Measurements from ENCODE around the gene ANKRD33.
A peak's percentile ranks its signal among the peaks of the same experiment; 100 is the strongest.

Gene ANKRD33

DNA sequence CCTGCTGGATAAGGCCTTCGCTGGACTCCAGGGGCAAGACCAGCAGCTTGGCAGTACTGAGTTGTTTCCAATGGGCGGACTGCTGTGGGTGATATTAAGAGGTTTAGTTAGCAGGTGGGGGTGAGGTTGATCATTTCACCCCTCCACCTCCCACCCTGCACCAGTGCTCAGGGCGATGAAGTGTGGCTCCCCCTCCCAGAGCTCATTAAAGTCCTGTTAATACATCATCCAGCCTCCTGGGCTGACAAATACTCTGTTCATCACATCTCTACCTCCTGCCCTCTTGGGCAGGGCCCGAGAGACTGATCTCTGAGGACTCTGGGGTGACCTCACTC lies 37.0 kb upstream of the ANKRD33 start:
- Mint-ChIP-seq H3K9me3 (no peaks in the 10 kb centered on the region), H3K27ac (no peak overlapping the region), H3K27me3 (peaks cover 57% of the 10 kb centered on the region), H3K4me3 (no peak overlapping the region), H3K4me1 (peaks cover 28% of the 10 kb centered on the region), H3K36me3 (no peaks in the 10 kb centered on the region)
- no peak for ATAC-seq

DNA sequence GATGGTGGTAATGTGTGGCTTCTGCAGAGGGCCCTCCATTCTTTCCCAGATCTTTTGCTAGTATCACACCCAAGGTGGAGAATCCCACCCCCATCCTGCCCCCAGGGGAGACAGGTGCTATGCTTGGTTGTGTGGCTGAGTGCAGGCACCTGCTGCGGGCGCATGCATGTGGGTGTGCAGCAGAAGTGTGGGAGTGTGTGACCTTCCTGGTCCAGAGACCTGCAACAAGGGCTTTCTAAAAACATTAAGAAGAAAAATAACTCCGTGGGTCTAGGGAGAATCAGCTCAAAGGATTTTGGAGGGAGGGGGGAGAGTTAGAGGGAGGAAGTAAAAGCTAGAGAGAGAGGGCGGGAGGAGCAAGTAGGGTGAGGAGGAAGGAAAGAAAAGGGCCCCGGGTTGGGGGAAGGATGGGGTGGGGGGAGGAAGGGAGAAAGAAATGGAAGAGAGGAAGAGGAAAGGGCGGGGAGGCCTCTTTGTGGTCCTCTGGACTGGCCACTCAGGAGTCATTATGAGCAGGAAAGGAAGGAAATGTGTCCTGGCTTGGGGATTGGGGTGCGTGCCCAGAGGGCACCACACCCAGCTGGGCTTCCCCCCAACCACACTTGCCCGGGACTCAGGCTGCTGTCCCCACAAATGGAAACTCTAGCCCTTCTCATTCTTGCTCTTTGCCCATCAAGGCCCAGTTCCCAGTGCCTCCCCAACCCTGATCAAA lies 36.3 kb upstream of the ANKRD33 start:
- no peak overlapping the region for H3K4me3 Mint-ChIP-seq
- H3K4me1 Mint-ChIP-seq, result peaks cover 22% of the 10 kb centered on the region
- no peak overlapping the region for H3K27ac Mint-ChIP-seq
- H3K9me3 Mint-ChIP-seq, result no peaks in the 10 kb centered on the region
- no peak for ATAC-seq
- peaks cover 57% of the 10 kb centered on the region for H3K27me3 Mint-ChIP-seq
- H3K36me3 Mint-ChIP-seq, result no peaks in the 10 kb centered on the region

DNA sequence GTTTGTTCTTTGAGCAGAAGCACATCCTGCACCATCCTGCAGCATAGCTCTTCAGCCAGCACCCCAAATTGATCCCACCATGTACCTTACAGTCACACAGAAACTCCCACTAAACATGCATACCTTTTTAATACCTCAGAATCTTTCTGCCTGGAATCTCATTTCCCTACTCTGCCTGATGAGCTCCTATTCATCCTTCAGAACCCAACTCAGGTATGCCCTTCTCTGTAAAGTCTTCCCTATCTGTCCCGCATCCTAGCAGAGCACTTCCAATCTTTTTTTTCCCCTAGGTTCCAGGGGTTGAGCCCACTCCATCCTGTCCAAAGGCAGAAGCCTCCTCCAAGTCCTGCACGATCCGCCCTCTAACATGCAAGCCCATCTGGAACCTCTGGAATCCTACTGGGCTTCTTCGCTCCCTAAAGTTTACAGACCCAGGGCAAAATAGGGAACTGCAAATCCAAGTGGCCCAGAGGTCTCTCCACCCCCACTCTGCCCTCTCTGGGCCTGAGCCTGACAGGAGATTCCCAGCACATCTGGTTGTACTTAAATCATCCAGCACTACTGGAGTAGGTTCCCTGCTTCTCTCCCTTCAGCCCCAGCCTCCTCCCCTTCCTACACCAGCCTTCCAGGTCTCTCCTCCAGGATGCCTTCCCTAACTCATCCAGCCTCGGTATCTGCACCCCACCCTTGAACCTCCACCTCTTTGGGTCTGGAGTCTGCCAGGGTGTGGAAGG lies 35.3 kb upstream of the ANKRD33 start:
- Mint-ChIP-seq H3K9me3 (no peaks in the 10 kb centered on the region), H3K27ac (no peak overlapping the region), H3K36me3 (no peaks in the 10 kb centered on the region), H3K4me3 (no peak overlapping the region), H3K4me1 (peaks cover 17% of the 10 kb centered on the region), H3K27me3 (peaks cover 64% of the 10 kb centered on the region)
- ATAC-seq, result no peak

DNA sequence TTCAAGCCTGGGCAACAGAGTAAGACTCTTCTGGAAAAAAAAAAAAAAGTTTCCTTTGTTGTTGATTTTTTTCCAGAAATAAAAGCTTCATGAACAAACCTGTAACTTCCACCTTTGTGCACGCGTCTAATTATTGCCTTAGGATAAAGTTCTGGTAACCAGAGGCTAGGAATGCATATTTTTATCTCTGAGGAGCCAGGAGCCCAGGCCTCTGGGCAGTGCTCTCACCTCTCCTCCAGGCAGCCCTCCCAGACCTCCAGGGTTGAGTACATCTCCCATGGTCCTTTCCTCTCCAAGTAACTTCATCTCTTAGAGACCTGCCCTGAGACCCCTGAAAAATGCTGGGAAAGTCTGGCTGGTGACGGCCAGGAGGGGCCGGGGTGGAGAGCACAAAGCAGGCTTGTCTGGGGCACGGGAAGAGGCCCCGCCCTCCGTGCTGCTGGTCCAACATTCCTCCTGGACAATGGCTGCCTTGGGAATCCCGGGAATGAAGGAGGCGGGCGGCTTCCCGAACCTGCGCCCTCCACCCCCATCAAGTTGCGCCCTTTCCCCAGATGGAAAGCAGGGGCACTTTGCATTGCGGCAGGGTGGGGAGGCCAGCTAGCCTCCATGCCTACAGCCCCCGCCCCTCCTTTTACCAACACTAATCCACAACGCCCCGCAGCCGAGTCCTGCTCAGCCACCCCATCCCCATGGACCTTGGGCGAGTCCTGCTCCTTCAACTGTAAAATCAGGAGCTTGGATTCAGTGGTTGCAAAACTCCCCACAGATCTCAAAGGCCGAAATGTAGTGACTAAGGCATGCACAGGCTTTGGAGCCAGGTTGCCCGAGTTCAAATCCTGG lies 32.1 kb upstream of the ANKRD33 start:
- no peak for ATAC-seq
- Mint-ChIP-seq H3K4me1 (peaks cover 10% of the 10 kb centered on the region), H3K27me3 (peaks cover 68% of the 10 kb centered on the region), H3K27ac (no peak overlapping the region), H3K36me3 (no peaks in the 10 kb centered on the region), H3K9me3 (no peaks in the 10 kb centered on the region), H3K4me3 (no peak overlapping the region)

DNA sequence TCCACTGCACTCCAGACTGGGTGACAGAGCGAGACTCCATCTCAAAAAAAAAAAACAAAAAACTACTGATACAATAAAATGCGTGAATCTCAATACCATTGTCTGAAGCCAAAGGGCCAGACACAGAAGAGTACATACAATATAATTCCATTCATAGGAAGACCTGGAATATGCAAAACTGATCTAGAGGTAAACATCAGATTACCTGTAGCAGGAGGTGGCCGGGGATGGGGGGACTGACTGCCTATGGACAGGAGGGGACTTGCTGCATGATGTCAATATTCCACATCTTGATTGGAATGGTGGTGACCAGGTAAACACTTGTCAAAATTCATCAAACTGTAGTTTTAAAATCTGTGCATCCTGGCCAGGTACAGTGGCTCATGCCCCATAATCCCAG lies 26.9 kb upstream of the ANKRD33 start:
- H3K4me3 Mint-ChIP-seq, result no peak overlapping the region
- H3K36me3 Mint-ChIP-seq, result no peaks in the 10 kb centered on the region
- no peak overlapping the region for H3K27ac Mint-ChIP-seq
- H3K27me3 Mint-ChIP-seq, result peaks cover 88% of the 10 kb centered on the region
- H3K9me3 Mint-ChIP-seq, result no peaks in the 10 kb centered on the region
- peaks cover 14% of the 10 kb centered on the region for H3K4me1 Mint-ChIP-seq
- no peak for ATAC-seq

DNA sequence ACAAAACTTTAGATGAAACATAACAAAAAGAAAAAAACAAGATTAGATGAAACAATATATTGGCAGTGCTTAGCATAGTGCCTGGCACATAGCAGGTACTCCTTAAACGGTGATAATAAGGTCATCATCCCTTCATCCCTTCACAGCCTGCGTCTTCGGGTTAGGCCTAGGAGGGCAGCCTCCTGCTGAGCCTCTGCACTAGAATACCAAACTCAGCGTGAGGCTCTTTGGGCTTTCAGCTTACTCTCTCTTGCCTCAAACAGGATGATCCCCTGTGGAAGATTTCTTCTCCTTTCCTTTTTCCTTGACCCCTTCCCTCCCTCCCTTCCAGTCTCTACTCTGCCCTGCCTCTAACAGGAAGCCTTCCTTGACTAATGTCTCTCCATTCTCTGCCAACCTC lies 25.0 kb upstream of the ANKRD33 start:
- no peak overlapping the region for H3K27ac Mint-ChIP-seq
- no peak for ATAC-seq
- H3K9me3 Mint-ChIP-seq, result no peaks in the 10 kb centered on the region
- no peak overlapping the region for H3K4me3 Mint-ChIP-seq
- H3K36me3 Mint-ChIP-seq, result no peaks in the 10 kb centered on the region
- peaks cover 88% of the 10 kb centered on the region for H3K27me3 Mint-ChIP-seq
- peaks cover 14% of the 10 kb centered on the region for H3K4me1 Mint-ChIP-seq

DNA sequence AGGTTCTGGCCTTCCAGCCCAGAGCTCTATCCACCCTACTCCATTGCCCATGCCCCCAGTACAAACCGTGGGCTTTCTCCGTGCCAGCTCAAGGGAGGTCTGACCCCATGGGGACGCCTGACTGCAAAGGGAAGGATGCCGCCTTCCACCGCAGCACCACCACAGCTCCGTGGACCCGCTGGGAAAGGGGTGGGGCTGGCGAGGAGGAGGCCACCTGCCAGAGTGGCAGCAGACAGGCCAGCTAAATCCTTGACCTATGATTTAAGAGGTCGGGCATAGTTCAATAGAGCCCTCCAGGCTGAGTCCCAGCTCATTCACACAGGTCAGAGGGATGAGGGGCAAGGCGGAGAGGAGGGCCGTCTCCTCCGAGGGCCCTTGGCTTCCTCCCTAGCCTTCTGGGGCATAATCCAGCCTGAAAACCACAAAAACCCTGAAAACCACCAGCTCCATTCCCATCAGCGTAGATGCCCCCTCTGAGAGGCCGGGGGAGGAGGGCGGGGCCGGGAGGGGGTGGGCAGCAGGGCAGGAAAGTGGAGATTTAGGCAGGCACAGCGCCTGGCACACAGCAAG lies 24.5 kb upstream of the ANKRD33 start:
- Mint-ChIP-seq H3K9me3 (no peaks in the 10 kb centered on the region), H3K27me3 (peaks cover 93% of the 10 kb centered on the region), H3K27ac (no peak overlapping the region), H3K4me1 (peaks cover 14% of the 10 kb centered on the region), H3K36me3 (no peaks in the 10 kb centered on the region), H3K4me3 (peak overlapping the region; percentile 24)
- ATAC-seq, result peak; percentile 17

DNA sequence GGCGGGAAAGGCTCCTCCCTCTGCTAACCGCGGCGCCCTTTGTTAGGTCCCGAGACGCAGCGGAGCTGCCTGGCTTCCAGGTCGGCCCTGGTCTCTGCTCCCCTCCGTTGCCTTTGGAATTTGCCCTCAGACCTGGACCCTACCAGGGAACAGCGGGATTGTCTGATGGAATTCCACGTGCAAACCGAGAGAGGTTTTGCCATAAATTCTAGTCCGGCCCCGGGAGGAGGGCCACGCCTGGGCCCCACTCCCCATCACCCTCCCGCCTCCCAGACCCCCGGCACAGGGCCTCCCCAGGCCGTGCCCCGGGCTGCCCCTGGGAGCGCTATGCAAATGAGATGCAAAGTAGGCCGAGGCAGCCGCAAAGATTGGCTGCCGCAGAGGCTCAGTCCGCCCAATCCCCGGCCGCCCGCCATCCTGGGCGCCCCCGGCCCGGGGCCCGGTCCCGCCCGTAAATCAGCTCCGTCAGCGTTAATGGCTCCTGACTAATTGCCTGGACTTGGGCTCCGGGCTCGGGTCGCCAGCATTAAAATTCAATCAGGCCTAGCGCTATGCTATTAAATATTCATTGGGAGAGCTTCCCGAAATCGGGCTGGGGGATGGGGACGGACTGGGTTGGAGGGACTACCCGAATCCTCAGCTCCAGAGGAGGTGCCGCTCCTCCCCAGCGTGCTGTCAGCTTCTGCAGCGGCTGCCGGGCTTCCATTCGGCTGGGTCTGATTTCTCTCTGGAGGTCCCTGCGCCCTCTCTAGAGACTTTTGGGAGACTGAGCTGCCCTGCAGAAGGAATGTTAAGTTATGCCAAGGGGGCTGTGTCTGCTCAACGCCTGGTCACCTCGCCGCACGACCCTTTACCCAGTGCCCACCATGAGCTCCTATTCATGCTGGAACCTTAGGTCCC lies 23.7 kb upstream of the ANKRD33 start:
- Mint-ChIP-seq H3K27ac (no peak overlapping the region), H3K36me3 (no peaks in the 10 kb centered on the region), H3K4me3 (peak overlapping the region; percentile 29), H3K27me3 (peaks cover 97% of the 10 kb centered on the region), H3K4me1 (peaks cover 20% of the 10 kb centered on the region), H3K9me3 (no peaks in the 10 kb centered on the region)
- ATAC-seq, result peak; percentile 28

DNA sequence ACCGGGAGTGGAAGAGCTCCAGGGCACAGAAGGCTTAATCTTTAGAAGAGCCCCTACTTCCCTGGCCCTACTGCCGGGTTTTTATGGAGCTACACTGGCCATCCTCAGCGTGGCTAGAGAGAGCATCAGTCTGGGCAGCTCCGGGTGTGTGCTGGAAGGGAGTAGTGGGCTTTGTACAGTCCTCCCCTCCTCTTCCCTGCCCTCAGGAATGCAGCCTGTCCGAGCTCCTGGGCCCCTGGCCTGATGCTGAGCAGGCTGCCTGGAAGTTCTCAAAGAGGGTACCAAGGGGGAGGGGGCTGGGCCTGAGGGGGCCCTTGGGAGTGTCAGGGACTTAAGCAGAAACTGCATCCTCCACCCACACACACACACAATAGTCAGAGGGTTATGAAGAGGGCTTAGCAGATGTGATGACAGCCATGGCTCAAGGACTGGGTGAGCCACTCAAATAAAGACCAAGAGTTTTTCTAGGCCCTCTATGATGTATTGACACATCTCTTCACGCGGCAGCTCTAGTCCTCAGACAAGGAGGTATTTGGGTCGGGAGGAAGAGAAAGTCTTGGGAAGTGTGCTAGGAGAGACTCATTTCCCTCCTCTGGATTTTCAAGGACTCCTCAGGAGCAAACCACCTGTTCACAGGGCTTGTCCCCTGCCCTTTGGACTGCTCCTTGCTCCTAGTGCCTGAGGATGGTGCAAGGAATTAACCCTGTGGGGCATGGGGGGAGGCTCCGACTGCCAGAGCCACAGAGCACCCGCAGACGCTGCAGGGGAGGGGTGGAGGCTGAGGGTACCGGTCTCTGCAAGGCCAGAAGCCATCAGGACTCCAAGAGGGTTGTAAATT lies 22.9 kb upstream of the ANKRD33 start:
- peaks cover 97% of the 10 kb centered on the region for H3K27me3 Mint-ChIP-seq

DNA sequence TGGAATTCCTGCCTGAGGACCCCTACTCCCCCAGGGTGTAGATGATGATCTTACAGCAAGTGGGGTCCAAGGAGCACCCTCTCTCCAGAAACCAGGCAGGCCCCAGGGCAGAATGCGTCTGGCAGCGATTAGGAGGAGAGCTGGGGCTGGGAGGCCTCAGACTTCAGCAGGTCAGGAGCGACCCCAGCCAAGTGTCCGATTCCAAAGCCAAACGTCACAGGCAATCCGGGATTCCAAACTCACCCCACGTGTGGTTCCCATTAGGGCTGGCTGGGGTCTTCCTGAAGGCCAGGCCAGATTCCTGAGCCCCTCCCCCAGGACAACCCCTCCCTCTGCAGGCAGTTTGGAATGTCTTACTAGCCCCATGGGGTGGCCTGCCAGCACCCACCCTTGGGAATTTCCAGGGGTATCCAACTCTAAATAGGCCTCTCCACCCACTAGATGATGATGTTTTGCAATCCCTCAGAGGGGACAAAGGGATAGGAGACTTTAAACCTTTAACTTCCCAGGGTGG lies 22.1 kb upstream of the ANKRD33 start:
- peaks cover 97% of the 10 kb centered on the region for H3K27me3 Mint-ChIP-seq
- no peaks in the 10 kb centered on the region for H3K9me3 Mint-ChIP-seq
- peaks cover 34% of the 10 kb centered on the region for H3K4me1 Mint-ChIP-seq
- no peak overlapping the region for H3K4me3 Mint-ChIP-seq
- no peak for ATAC-seq
- no peak overlapping the region for H3K27ac Mint-ChIP-seq
- no peaks in the 10 kb centered on the region for H3K36me3 Mint-ChIP-seq

More for the DNA sequence above, 22.9 kb upstream of the ANKRD33 start:
- no peak for ATAC-seq
- Mint-ChIP-seq H3K36me3 (no peaks in the 10 kb centered on the region), H3K9me3 (no peaks in the 10 kb centered on the region), H3K4me3 (no peak overlapping the region), H3K4me1 (peaks cover 26% of the 10 kb centered on the region), H3K27ac (no peak overlapping the region)

DNA sequence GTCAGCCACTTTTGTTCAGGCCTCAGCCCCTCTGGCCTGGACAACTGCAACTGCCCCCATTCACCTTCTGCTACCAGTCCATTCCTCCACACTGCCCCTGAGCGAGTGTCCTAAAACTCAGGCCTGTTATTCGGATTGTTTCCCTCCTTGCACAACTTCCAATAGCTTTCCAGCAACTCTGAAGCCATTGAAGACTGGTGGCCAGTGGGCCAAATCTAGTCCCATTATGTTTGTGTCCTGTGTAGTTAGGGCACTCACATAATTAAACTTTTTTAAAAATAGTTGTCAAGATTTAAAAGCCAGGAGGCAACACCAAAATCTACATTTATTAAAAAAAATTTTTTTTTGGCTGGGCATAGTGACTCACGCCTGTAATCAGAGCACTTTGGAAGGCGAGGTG lies 21.6 kb upstream of the ANKRD33 start:
- no peak for ATAC-seq
- H3K9me3 Mint-ChIP-seq, result no peaks in the 10 kb centered on the region
- peaks cover 38% of the 10 kb centered on the region for H3K4me1 Mint-ChIP-seq
- peaks cover 97% of the 10 kb centered on the region for H3K27me3 Mint-ChIP-seq
- no peak overlapping the region for H3K4me3 Mint-ChIP-seq
- H3K36me3 Mint-ChIP-seq, result no peaks in the 10 kb centered on the region
- no peak overlapping the region for H3K27ac Mint-ChIP-seq

DNA sequence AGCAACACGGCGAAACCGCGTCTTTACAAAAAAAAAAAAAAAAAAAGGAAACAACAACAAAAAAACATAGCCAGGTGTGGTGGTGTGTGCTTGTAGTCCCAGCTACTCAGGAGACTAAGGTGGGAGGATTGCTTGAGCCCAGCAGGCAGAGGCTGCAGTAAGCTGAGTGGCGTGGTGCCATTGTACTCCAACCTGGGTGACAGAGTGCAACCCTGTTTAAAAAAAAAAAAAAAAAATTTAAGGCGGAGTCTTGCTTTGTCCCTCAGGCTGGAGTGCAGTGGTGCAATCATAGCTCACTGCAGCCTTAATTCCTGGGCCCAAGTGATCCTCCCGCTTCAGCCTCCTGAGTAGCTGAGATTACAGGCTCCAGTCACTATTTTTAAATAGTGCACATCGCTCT lies 21.1 kb upstream of the ANKRD33 start:
- Mint-ChIP-seq H3K27me3 (peaks cover 97% of the 10 kb centered on the region), H3K27ac (no peak overlapping the region), H3K4me3 (no peak overlapping the region), H3K36me3 (no peaks in the 10 kb centered on the region), H3K4me1 (peaks cover 38% of the 10 kb centered on the region), H3K9me3 (no peaks in the 10 kb centered on the region)
- ATAC-seq, result no peak

DNA sequence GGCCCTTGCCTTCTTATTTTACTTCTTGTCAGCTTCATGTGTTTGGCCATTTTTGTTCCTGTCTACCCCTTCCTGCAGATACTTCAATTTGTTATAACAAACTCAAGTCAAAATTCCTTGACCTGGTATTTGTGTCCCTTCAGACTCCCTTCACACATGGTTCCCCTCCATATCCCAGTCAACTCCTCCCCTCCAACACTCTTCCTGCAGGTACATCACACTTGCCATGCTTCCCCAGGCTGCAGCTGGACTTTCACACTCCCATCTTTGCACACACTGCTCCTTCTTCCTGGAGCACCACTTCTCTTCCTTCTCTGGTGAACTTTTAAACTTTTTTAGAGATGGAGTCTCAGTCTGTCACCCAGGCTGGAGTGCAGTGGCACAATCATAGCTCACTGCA lies 20.5 kb upstream of the ANKRD33 start:
- Mint-ChIP-seq H3K27ac (no peak overlapping the region), H3K4me1 (peaks cover 38% of the 10 kb centered on the region), H3K27me3 (peaks cover 94% of the 10 kb centered on the region), H3K9me3 (no peaks in the 10 kb centered on the region), H3K36me3 (no peaks in the 10 kb centered on the region), H3K4me3 (no peak overlapping the region)
- no peak for ATAC-seq

Measured in stimulated activated memory B cell treated with anti-CD40 and anti-IgM and Interleukin-4, amounts not matched to agents 10 μg/mL and 1 μg/mL and 100 μg/mL, for 72 hours (primary cell).